Measurements from ENCODE around the gene ACOXL. TPM values are rescaled to one million over a fixed set of nuclear protein-coding genes. Genes with fewer than 3 reads are reported as not detected.

Gene ACOXL
- total and polyA plus RNA-seq, 2 experiments from 2014 or later, result not detected

DNA sequence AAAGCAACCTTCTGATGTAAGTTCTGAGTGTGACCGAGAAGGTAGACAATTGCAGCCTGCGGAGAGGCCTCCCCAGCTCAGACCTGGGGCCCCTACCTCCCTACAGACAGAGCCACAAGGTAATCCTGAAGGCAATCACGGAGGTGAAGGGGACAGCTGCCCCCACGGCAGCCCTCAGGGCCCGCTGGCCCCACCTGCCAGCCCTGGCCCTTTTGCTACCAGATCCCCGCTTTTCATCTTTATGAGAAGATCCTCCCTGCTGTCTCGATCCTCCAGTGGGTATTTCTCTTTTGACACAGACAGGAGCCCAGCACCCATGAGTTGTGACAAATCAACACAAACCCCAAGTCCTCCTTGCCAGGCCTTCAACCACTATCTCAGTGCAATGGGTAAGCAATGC is 391.4 kb downstream of the ACOXL start:
- H3K79me2 ChIP-seq (ENCODE audit: insufficient read depth), result no peaks in the 10 kb centered on the region
- peaks cover 13% of the 10 kb centered on the region for H3K27me3 ChIP-seq (replicated peaks; ENCODE audit: insufficient read depth)
- WGBS, 2 experiments (ENCODE audit: low coverage in 1 of 2, low lambda C conversion rate in 2 of 2, missing lambda C conversion rate in 2 of 2), result 99 to 100% methylated on average over 7 of the region's 7 CpGs

DNA sequence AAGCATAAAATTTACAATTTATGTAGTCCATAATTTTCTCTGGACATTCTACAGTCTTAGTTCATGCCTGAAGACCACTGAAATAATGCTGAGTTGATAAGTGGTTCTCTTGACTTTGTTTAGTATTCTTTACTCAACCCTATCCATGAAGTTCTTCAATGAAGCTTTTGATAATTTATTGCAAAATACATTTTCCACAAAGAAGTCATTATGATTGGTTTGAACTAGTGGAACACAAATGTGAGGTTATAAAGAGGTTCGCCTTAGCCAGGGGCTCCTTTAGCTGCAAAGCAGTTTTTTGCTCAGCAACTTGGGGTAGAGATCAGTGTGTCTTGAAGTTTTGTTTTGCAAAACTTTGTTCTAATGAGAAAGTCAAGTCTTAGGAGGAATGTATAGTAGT is 394.2 kb downstream of the ACOXL start:
- TF ChIP-seq EZH2phosphoT487 (IDR thresholded peaks at IDR 0.05; ENCODE audit: insufficient read depth, low read depth) (no peak), EZH2 (IDR thresholded peaks at IDR 0.05; ENCODE audit: insufficient read depth, poor library complexity, severe bottlenecking) (no peak)
- H3K9ac ChIP-seq, result no peak overlapping the region
- 93 to 100% methylated on average over 1 of the region's 1 CpG for WGBS, 2 experiments (ENCODE audit: low coverage in 1 of 2, low lambda C conversion rate in 2 of 2, missing lambda C conversion rate in 2 of 2)

More for the DNA sequence above, 391.4 kb downstream of the ACOXL start:
- H3K4me3 ChIP-seq, result no peak overlapping the region
- H3K9me2 ChIP-seq (ENCODE audit: insufficient read depth), result no peaks in the 10 kb centered on the region
- no peaks in the 10 kb centered on the region for H3K9me3 ChIP-seq (ENCODE audit: low read depth)
- no peak overlapping the region for H3K27ac ChIP-seq
- TF ChIP-seq EZH2phosphoT487 (IDR thresholded peaks at IDR 0.05; ENCODE audit: insufficient read depth, low read depth) (no peak), EZH2 (IDR thresholded peaks at IDR 0.05; ENCODE audit: insufficient read depth, poor library complexity, severe bottlenecking) (no peak)
- no peak overlapping the region for H2AFZ ChIP-seq
- H3F3A ChIP-seq (ENCODE audit: insufficient read depth), result 0 out of 2 replicates have a peak, but pooled peaks cover under 1% of the 10 kb centered on the region
- no peaks in the 10 kb centered on the region for H3K36me3 ChIP-seq (ENCODE audit: low read depth)
- H4K20me1 ChIP-seq (ENCODE audit: insufficient read depth), result no peaks in the 10 kb centered on the region
- H3K9ac ChIP-seq, result no peak overlapping the region
- in situ Hi-C loops (cut with MboI), result loop anchor here (25.0 kb wide), 1 partner anchor 564 kb away; no protein-coding TSS in a partner anchor
- H3K4me1 ChIP-seq (ENCODE audit: insufficient read depth), result no peaks in the 10 kb centered on the region
- no peak overlapping the region for H3K4me2 ChIP-seq (ENCODE audit: unreplicated experiment)
- no peak for DNase-seq

DNA sequence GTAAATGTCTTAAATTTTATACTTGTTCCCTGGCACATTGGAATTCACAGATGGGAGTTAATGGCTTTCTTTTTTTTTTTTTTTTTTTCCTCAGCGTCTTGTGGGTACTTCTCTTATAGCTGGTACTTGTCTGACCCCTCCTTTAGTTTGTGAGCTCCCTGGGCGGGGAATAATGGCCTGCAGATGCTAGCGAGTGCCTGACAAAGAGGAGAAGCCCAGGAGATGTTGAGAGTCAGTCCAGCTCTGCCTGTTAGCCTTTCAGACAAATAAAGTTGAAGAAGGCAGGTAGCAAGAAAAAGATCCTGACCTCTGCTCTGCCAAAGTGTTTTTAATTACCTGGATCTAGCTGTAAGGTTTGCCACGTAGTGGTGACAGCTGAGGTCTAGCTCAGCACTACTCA is 395.0 kb downstream of the ACOXL start:
- Histone ChIP-seq H3K4me2 (ENCODE audit: unreplicated experiment) (no peak overlapping the region), H3K9ac (no peak overlapping the region), H4K20me1 (ENCODE audit: insufficient read depth) (no peaks in the 10 kb centered on the region), H3K4me1 (ENCODE audit: insufficient read depth) (no peaks in the 10 kb centered on the region), H3K79me2 (ENCODE audit: insufficient read depth) (no peaks in the 10 kb centered on the region), H3K27me3 (replicated peaks; ENCODE audit: insufficient read depth) (no peaks in the 10 kb centered on the region), H3K36me3 (ENCODE audit: low read depth) (no peaks in the 10 kb centered on the region), H3K9me2 (ENCODE audit: insufficient read depth) (no peaks in the 10 kb centered on the region), H2AFZ (no peak overlapping the region), H3K27ac (no peak overlapping the region), H3K9me3 (ENCODE audit: low read depth) (no peaks in the 10 kb centered on the region), H3K4me3 (no peak overlapping the region), H3F3A (ENCODE audit: insufficient read depth) (no peaks in the 10 kb centered on the region)
- in situ Hi-C loops (cut with MboI), result no loop called here
- 86 to 87% methylated on average over 4 of the region's 4 CpGs for WGBS, 2 experiments (ENCODE audit: low coverage in 1 of 2, low lambda C conversion rate in 2 of 2, missing lambda C conversion rate in 2 of 2)
- DNase-seq, result no peak
- TF ChIP-seq EZH2phosphoT487 (IDR thresholded peaks at IDR 0.05; ENCODE audit: insufficient read depth, low read depth) (no peak), EZH2 (IDR thresholded peaks at IDR 0.05; ENCODE audit: insufficient read depth, poor library complexity, severe bottlenecking) (no peak)

More for the DNA sequence above, 394.2 kb downstream of the ACOXL start:
- no peaks in the 10 kb centered on the region for H3K36me3 ChIP-seq (ENCODE audit: low read depth)
- H3K27me3 ChIP-seq (replicated peaks; ENCODE audit: insufficient read depth), result no peaks in the 10 kb centered on the region
- in situ Hi-C loops (cut with MboI), result no loop called here
- H3K9me2 ChIP-seq (ENCODE audit: insufficient read depth), result no peaks in the 10 kb centered on the region
- H3K4me3 ChIP-seq, result no peak overlapping the region
- no peak overlapping the region for H2AFZ ChIP-seq
- no peaks in the 10 kb centered on the region for H3F3A ChIP-seq (ENCODE audit: insufficient read depth)
- H3K4me1 ChIP-seq (ENCODE audit: insufficient read depth), result no peaks in the 10 kb centered on the region
- H3K9me3 ChIP-seq (ENCODE audit: low read depth), result no peaks in the 10 kb centered on the region
- H3K27ac ChIP-seq, result no peak overlapping the region
- no peaks in the 10 kb centered on the region for H3K79me2 ChIP-seq (ENCODE audit: insufficient read depth)
- H3K4me2 ChIP-seq (ENCODE audit: unreplicated experiment), result no peak overlapping the region
- no peak for DNase-seq
- H4K20me1 ChIP-seq (ENCODE audit: insufficient read depth), result no peaks in the 10 kb centered on the region

DNA sequence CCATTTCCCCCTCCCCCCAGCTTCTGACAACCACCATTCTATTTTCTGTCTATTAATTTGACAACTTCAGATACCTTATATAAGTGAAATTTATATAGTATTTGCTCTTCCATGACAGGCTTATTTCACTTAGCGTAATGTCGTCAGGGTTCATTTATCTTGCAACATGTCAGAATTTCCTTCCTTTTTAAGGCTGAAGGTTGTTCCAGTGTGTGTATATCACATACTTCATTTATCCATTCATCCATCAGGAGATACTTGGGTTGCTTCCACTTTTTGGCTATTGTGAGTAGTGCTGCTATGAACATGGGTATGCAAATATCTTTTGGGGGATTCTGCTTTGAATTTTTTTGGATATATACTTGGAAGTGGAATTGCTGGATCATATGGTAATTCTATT is 395.7 kb downstream of the ACOXL start:
- Histone ChIP-seq H3K9me2 (ENCODE audit: insufficient read depth) (no peaks in the 10 kb centered on the region), H3K27ac (no peak overlapping the region), H4K20me1 (ENCODE audit: insufficient read depth) (no peaks in the 10 kb centered on the region), H3F3A (ENCODE audit: insufficient read depth) (no peaks in the 10 kb centered on the region), H3K4me2 (ENCODE audit: unreplicated experiment) (no peak overlapping the region), H3K4me3 (no peak overlapping the region), H3K9ac (no peak overlapping the region), H3K79me2 (ENCODE audit: insufficient read depth) (no peaks in the 10 kb centered on the region), H3K36me3 (ENCODE audit: low read depth) (no peaks in the 10 kb centered on the region), H2AFZ (no peak overlapping the region), H3K9me3 (ENCODE audit: low read depth) (no peaks in the 10 kb centered on the region), H3K27me3 (replicated peaks; ENCODE audit: insufficient read depth) (no peaks in the 10 kb centered on the region), H3K4me1 (ENCODE audit: insufficient read depth) (no peaks in the 10 kb centered on the region)
- TF ChIP-seq EZH2 (IDR thresholded peaks at IDR 0.05; ENCODE audit: insufficient read depth, poor library complexity, severe bottlenecking) (no peak), EZH2phosphoT487 (IDR thresholded peaks at IDR 0.05; ENCODE audit: insufficient read depth, low read depth) (no peak)
- DNase-seq, result no peak
- in situ Hi-C loops (cut with MboI), result no loop called here
- WGBS, 2 experiments (ENCODE audit: low coverage in 1 of 2, low lambda C conversion rate in 2 of 2, missing lambda C conversion rate in 2 of 2), result 92 to 100% methylated on average over 2 of the region's 2 CpGs

DNA sequence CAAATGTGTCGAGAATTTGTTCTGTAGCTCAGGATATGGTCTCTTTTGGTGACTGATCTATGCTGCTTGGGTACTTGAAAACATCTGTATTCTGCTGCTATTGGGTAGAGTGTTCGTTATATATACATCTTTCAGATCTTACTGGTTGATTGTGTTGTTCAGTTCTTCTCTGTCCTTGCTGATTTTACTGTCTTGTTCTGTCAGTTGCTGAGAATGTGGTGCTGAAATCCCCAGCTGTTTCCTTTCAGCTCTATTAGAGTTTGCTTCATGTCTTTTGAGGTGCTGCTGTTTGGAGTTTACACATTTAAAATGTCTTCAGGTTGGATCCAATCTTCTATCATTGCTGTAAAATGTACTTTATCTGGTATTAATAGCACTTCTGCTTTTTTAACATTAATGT is 401.2 kb downstream of the ACOXL start:
- H3K4me3 ChIP-seq, result no peak overlapping the region
- no peak overlapping the region for H3K4me2 ChIP-seq (ENCODE audit: unreplicated experiment)
- H3F3A ChIP-seq (ENCODE audit: insufficient read depth), result no peaks in the 10 kb centered on the region
- no peak for DNase-seq
- no peak for TF ChIP-seq EZH2 (IDR thresholded peaks at IDR 0.05; ENCODE audit: insufficient read depth, poor library complexity, severe bottlenecking)
- TF ChIP-seq EZH2phosphoT487 (IDR thresholded peaks at IDR 0.05; ENCODE audit: insufficient read depth, low read depth), result no peak
- H3K9me2 ChIP-seq (ENCODE audit: insufficient read depth), result no peaks in the 10 kb centered on the region
- no peaks in the 10 kb centered on the region for H4K20me1 ChIP-seq (ENCODE audit: insufficient read depth)
- H2AFZ ChIP-seq, result no peak overlapping the region
- H3K27ac ChIP-seq, result no peak overlapping the region
- H3K27me3 ChIP-seq (replicated peaks; ENCODE audit: insufficient read depth), result no peaks in the 10 kb centered on the region
- no peak overlapping the region for H3K9ac ChIP-seq
- H3K79me2 ChIP-seq (ENCODE audit: insufficient read depth), result no peaks in the 10 kb centered on the region
- H3K9me3 ChIP-seq (ENCODE audit: low read depth), result no peaks in the 10 kb centered on the region
- H3K36me3 ChIP-seq (ENCODE audit: low read depth), result no peaks in the 10 kb centered on the region
- in situ Hi-C loops (cut with MboI), result no loop called here
- WGBS, 2 experiments (ENCODE audit: low coverage in 1 of 2, low lambda C conversion rate in 2 of 2, missing lambda C conversion rate in 2 of 2), result 91 to 94% methylated on average over 2 of the region's 2 CpGs
- H3K4me1 ChIP-seq (ENCODE audit: insufficient read depth), result no peaks in the 10 kb centered on the region
